Measurements from ENCODE around the gene EYA3.
A peak's percentile ranks its signal among the peaks of the same experiment; 100 is the strongest.

The EYA3 gene

GRCh38 chr1:28112388-28113241 lies 24.2 kb upstream of the EYA3 start:
- DNase-seq: peak; percentile 35

GRCh38 chr1:28111157-28111556 lies 22.7 kb upstream of the EYA3 start:
- no peak for DNase-seq

- DNase-seq: peak; percentile 17
Measured at GRCh38 chr1:28110555-28110954, 22.1 kb upstream of the EYA3 start.

GRCh38 chr1:28109639-28110038 lies 21.2 kb upstream of the EYA3 start:
- no peak for DNase-seq

GRCh38 chr1:28108001-28108400 lies 19.6 kb upstream of the EYA3 start:
- no peak for DNase-seq

- no peak for DNase-seq
Measured at GRCh38 chr1:28104866-28105467, 16.6 kb upstream of the EYA3 start.

- no peak for DNase-seq
Measured at GRCh38 chr1:28102189-28102588, 13.8 kb upstream of the EYA3 start.

GRCh38 chr1:28099050-28099769 lies 10.8 kb upstream of the EYA3 start:
- DNase-seq: no peak

- no peak for DNase-seq
Measured at GRCh38 chr1:28097100-28097472, 8.7 kb upstream of the EYA3 start.

GRCh38 chr1:28096210-28097099 lies 8.0 kb upstream of the EYA3 start:
- no peak for DNase-seq

GRCh38 chr1:28091043-28091781 lies 2.8 kb upstream of the EYA3 start:
- peak; percentile 87 for DNase-seq

- DNase-seq: peak; percentile 31
Measured at GRCh38 chr1:28087614-28088167, 719 bp downstream of the EYA3 start.

- no peak for DNase-seq
Measured at GRCh38 chr1:28086651-28087050, 1.8 kb downstream of the EYA3 start.

- no peak for DNase-seq
Measured at GRCh38 chr1:28085129-28085528, 3.3 kb downstream of the EYA3 start.

- DNase-seq: no peak
Measured at GRCh38 chr1:28083876-28084275, 4.5 kb downstream of the EYA3 start.

- DNase-seq: no peak
Measured at GRCh38 chr1:28078680-28079626, 9.5 kb downstream of the EYA3 start.

GRCh38 chr1:28078262-28078661 lies 10.1 kb downstream of the EYA3 start:
- DNase-seq: no peak

GRCh38 chr1:28074892-28075511 lies 13.4 kb downstream of the EYA3 start:
- DNase-seq: no peak

GRCh38 chr1:28073867-28074266 lies 14.5 kb downstream of the EYA3 start:
- no peak for DNase-seq

GRCh38 chr1:28071813-28072212 lies 16.6 kb downstream of the EYA3 start:
- no peak for DNase-seq

All from activated CD4-positive, alpha-beta T cell treated with anti-CD3 and anti-CD28 coated beads, Interleukin-10, Interleukin-2, amounts not matched to agents 100 ng/mL and 50 ng/mL, durations not matched to agents 16 hours and 8 hours (primary cell).